HG02852 (cell line): ENCODE data around the gene PDXK.
A peak's percentile ranks its signal among the peaks of the same experiment; 100 is the strongest.

Experiments
- ATAC-seq: cut with Tn5 transposase; IDR thresholded peaks from one replicate; pipeline ENCODE4 v1.9.1; 2021; ENCODE audit warnings: mild to moderate bottlenecking, moderate library complexity; ENCODE audit not compliant: unreplicated experiment

PDXK gene

DNA sequence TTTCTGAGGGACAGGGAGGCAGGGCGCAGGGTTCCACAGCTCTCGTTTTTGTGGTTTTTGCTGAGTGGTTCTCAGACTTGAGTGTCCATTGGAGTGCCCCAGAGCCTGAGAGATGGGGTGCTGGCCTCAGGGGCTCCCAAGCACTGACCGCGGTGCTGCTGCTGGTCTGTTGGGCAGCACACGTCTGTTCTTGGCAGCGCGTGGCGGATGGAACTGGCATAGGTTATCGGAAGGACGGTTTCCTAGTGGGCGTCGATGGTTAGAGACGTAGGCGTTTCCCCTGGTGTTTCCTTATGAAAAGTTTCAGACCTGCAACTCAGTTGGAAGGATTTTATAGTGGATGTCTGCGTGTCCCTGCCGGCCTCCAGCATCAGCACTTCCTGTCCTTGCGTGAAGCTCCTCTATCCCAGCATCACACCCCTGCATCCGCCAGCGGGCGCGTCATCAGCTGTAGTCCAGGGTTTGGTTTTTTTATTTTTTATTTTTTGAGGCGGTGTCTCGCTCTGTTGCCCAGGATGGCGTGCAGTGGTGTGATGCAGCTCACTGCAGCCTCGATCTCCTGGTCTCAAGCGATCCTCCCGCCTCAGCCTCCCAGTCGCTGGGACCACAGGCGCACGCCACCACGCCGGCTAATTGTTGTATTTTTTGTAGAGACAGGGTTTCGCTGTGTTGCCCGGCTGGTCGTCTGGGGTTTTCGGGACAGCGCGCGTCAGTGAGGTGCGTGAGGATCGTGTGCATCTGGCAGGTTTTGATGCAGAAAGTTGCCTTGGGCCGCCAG, 82.3 kb downstream of the PDXK start:
- ATAC-seq = no peak

DNA sequence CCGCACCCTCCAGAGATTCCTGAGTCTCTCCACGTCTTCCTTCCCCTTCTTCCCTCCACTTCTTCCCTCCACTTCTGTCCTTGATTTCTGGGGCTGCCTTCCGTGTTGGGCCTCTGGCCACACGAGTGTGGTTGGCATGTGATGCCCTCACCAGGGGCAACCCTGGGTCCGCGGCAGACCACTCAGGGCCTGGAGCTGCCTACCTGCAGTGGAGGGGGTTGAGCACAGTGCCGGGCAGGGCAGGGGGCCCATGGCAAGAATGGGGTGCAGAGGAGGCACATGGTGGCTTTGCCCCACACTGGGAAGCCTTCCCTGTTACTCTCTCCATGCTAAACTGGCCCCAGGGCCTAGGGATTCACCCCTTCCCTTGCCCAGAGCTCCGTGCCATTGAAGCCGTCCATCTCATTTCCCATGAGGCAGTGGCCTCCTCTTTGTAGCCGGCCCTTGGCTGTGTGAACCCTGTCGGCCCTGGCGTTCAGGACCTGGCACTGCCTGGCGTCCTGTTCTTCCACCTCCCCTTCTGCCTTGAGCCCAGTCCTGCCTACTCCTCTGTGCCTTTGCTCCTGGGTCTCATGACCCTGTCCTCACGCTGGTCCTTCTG, 83.9 kb downstream of the PDXK start:
- no peak for ATAC-seq

DNA sequence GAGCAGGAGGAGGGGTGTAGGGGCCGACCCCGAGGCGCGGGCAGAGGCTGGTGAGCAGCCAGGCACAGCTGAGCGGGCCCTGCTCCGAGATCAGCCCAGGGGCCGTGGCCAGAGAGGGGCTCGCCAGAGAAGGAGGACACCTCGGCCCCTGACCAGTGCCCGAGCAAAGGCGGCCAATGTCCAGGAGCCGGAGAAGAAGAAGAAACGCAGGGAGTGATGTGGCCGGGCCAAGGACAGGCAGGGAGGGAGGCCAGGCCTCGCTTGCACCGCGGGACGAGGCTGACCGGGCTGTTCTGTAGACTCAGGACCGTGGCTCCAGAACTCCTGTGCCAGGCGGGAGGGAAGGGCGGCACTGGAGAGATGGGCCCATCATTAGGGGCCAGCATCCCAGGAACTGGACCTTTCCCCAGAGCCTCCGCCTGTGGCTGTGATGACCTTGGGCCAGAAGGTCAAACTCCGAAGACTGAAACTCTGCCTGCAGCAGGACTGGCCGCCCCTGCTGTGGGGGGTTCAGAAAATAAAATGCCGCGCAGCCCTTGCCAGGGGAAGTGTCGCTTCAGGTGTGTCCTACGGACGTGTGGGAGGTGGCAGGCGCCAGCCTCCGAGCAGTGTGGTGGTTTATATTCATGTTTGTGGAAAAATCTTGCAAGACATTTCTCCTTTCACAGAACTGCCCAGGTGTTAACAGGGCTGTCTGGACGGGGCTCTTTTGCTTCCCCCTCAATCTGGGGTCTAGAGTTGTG, 84.8 kb downstream of the PDXK start:
- ATAC-seq = no peak

DNA sequence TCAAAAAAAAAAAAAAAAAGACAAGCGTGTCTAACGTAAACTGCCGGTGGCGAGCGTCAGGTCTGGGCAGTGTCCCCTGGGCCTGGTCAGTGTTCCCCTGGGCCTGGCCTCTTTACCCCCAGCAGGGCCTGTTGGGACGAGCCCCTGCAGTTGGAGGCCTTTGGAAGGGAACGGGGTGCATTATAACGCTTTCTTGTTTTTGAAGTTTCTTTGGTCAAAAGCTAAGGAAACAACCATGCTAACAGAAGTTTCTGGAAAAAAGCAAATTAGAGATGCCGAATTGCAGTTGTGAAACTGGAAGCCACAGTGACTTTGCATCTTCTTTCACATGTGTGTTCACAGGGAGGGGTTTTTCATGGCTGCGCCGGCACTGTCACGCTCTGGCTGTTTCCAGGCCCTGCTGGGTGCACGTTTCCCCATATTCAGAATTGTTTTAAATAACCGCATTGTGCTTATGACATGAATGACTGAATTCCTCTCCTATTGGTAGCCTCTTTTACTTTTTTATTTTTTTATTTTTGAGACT, 86.4 kb downstream of the PDXK start:
- peak; percentile 81 for ATAC-seq

DNA sequence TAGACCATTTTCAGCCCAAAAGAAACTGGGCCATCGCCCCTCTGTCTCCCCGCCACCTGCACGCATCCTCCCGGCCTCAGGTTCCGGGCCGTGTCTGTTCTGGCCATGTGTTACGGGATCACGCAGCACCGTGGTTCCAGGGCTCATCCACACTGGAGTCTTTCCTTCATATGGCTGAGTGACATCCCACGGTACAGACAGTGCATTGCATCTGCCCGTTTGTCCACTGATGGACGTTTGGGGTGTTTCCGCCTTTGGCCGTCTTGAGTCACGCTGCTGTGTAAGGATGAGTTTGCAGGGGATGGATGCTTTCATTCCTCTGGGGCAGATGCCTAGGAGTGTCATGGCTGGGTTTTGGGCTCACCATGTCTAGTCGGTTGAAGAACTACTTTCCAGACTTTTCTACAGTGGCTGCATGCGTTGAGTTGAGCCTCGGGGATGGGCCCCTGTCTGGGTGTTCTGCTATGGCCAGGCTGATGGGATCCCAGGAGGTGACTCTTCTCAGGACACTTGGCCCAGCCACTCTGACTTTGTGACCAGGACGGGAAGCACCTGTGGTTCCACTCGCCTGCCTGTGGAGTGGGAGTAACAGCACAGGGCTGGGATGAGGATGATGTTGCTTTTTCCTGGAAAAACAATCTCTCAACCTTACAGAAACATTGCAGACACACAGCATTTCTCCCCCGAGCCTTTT, 87.2 kb downstream of the PDXK start:
- no peak for ATAC-seq

DNA sequence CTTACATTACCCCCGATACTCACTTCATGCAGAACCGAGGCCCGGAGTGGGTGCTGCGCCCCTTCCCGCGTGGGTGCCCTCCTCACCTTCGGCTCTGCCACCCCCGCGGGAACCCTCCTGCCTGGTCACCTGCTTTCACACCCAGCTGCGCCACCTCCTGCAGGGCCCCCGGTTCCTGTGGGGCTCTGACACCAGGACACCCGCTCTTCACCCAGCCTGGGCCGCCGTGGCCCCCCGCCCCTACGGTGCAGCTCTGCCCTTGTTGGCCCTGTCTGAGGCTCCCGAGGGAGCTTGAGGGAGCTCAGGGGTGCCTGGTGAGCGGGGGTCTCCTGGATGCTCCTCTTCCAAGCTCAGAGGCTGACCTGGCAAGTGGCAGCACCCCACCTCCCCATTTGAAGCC, 89.4 kb downstream of the PDXK start:
- no peak for ATAC-seq

DNA sequence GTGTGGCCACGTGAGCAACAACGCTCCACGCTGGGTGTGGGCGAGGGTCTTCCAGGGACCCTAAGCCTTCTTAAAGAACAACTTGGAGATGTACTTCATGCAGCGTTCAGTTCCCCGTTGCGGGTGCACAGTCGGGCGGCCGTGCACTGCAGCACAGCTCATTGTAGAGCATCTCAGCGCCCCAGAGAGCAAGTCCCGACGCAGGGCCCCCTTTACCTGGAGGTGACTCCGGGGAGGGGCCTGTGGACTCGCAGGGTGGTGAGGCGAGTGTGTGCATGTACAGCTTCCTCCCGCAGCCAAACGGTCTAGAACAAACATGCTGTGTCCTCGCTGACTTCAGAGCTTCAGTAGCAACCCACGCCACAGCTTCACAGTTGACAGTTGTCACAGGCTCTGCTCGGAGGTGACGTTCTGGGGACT, 89.9 kb downstream of the PDXK start:
- ATAC-seq = no peak

DNA sequence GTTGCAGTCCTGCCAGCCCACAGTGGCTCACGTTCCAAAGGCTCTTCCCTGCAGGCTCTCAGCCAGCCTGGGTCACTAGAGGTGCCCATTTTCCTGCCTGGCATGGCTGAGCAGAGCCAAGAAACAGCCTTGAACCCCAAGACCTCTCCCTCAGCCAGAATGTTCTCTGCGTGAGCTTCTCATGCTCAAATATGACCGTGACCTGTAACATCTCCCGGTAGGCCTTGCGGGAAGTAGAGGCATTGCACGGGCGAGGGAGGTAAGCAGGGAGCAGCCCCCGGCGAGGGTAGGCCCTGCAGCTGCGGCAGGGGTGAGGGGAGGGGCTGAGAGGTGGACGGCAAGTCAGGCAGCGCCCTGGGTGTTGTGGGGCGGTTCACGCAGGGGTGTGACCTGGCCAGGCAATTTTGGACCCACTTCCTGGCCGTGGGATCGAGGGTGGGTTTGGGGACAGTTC, 90.4 kb downstream of the PDXK start:
- ATAC-seq = no peak

DNA sequence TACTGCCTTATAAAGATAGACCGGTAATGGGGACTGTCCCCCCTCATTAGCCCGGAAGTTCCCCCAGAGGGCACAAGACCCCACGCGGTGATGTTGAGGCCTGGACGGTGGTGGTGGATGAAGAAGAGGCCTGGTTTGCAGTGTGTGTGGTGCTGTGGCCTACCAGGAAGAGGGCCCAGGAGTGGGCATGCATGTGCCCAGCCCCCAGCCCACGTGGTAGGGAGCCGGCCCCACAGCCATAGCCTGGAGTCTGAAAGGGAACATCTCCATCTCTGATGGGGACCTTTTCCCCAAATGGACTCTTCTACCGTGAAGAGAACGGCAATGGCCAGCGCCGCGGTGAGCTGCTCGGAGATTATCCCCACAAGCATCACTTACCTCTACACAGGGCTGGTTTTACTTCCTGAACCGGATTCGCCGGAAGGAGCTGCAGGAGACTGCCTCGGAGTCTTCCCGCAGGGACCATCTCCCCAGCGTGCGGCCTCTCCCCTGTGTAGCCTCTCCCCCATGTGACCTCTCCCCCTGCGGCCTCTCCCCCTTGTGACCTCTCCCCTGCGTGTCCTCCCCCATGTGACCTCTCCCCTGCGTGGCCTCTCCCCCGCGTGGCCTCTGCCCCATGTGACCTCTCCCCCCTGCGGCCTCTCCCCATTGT, 91.0 kb downstream of the PDXK start:
- ATAC-seq = no peak

DNA sequence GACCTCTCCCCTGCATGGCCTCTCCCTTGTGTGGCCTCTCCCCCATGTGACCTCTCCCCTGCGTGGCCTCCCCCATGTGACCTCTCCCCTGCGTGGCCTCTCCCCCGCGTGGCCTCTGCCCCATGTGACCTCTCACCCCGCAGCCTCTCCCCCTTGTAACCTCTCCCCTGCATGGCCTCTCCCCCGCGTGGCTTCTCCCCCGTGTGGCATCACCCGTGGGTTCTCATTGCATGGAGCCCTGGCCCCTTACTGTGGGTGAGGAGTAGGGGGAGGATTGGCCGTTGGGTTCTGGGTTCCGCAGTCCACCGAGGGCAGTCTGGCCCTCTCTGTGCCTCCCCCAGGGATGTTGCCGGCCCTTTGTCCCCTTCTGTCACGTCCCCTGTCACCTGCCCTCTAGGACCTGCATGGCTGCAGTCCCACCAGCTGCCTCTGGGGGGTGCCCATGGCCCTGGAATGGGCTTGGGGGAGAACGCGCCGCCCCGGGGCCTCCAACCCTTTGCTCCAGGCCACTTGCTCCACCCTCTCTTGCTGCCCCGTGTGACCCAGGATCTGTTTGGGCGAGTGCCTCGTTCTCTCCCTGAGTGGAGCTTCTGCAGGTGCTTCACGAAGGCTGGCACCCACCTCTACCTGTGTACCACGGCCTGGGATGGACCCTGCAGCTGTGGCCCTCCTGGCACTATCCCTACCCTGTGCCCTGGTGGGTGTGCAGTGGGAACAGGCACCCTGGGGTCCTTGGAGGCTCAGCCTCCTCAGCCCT, 91.8 kb downstream of the PDXK start:
- ATAC-seq = peak; percentile 55

DNA sequence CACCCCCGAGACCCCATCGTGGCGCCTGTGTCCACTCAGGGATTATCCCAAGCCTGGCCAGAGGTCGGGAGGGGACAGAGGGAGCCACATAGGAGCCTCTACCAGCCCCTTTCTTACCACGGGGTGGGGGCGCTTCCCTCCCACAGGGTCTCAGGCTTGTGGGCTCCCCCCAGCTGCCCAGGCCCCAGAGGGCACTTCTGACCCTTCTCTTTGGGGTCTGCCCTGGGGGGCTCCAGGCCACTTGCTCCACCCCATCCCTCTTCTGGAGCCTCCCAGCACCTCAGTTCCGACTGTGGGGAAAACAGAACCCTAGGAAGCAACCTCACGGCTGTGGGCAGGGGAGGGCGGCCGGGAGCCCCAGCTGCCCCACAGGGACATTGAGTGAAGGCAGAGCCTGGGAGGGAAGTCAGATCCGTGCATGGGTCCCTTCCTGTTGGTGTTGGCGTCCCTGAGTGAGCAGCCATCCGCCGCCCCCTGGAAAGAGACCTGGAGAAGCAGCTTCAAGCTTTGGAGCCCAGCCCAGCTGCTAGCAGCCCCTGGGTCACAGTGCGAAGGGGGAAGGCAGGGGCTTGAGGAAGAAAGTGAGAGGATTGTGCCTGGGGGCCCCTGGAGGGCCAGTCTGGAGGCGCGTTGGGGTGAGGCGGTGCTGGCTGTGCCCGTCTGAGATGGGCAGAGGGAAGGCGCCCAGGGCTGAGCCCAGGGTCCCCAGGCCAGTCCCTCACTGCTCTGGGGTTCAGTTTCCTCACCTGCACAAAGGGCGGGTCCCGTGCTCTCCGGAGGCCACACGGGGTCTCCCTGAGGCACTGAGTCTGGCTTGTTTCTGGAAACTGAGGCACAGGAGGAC, 92.6 kb downstream of the PDXK start:
- ATAC-seq = no peak
